Measurements from ENCODE around the gene FAIM.

DNA sequence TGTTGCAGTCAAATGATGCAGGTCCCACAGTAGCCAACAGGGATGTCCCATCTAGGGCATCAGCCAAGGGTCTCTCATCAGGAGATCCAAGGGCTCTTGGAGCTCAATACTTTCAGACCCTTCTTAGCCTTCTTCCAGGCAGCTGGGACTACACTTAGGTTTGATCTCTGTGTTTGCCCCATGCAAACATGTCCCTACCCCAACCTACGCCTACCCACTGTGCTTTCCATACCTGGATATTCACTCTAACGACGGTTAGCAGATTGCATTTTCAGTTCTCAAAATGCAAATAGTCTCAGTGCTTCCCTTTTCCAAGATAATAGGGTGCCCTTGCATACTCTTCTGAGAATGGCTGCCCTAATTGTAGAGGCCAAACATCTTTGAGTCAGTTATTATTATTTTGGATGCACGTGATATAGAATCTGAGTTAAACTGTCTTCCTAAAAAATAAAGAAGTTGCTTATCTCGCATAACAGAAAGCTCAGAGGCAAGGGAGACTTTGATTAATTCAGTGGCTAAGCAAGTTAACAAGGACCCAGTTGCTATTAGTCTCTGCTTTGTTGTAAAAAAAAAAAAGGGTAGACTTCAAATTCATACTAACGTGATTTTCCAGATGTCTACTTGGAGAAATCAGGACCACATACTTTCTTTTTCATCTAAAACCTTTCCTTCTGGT lies 13.5 kb upstream of the FAIM start:
- TF ChIP-seq GATA2 (IDR thresholded peaks at IDR 0.05; ENCODE audit: low read depth, low read length) (no peak), GATA3 (IDR thresholded peaks at IDR 0.05; ENCODE audit: low read depth, low read length) (no peak)
